PFSK-1 (cell line): Measurements from ENCODE around the gene NOC3L.

Experiments
- FOXP2 ChIP-seq: optimal IDR thresholded peaks from 2 replicates; pipeline ENCODE3; 2011; ENCODE audit warnings: borderline replicate concordance, control low read depth, inconsistent platforms; ENCODE audit not compliant: insufficient read depth; ENCODE audit errors: extremely low read length, extremely low read depth
- POLR2AphosphoS5 ChIP-seq: IDR thresholded peaks from 2 replicates; pipeline ENCODE4 v1.6.1; 2012; ENCODE audit warnings: low read depth, mild to moderate bottlenecking, control low read depth, low read length, moderate library complexity
- SIN3A ChIP-seq: IDR thresholded peaks from 2 replicates; pipeline ENCODE4 v1.6.1; 2012; ENCODE audit warnings: mild to moderate bottlenecking, low read length, moderate library complexity, borderline replicate concordance; ENCODE audit not compliant: insufficient read depth
- TAF1 ChIP-seq: IDR thresholded peaks from 2 replicates; pipeline ENCODE4 v1.6.1; 2012; ENCODE audit warnings: low read length, control low read depth, borderline replicate concordance; ENCODE audit not compliant: insufficient read depth
- TF ChIP-seq, protein P1 (sequence below), 2 experiments: IDR thresholded peaks; 2 replicates each; pipeline versions ENCODE4 v1.6.1 to v1.8.0; 2011 to 2012; ENCODE audit warnings: low read depth in 2 of 2, low read length in 2 of 2, control low read depth in 1 of 2, inconsistent platforms in 1 of 2, mild to moderate bottlenecking in 1 of 2, moderate library complexity in 1 of 2; ENCODE audit not compliant: insufficient read depth in 1 of 2

NOC3L gene

DNA sequence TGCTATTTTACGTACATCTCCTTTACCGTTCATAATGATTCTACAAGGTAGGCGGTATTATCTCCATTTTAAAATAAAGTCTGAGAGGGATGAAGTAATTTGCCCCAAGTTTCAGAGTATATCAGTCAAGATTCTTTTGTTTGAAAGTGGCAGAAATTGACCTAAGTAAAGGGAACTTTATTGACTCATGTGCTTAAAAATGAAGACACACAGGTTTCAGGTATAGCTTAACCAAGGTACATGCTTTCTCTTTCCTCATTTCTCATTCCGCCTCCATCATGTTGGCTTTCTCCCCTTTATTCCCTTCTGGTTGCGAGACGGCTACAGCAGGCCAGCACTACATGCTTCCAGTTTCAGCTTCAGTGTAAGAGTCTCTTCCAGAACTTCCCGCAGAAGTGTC, 77.5 kb downstream of the NOC3L start:
- TF ChIP-seq TAF1 (no peak), SIN3A (no peak), POLR2AphosphoS5 (no peak), FOXP2 (no peak)
- TF ChIP-seq, protein P1, sequence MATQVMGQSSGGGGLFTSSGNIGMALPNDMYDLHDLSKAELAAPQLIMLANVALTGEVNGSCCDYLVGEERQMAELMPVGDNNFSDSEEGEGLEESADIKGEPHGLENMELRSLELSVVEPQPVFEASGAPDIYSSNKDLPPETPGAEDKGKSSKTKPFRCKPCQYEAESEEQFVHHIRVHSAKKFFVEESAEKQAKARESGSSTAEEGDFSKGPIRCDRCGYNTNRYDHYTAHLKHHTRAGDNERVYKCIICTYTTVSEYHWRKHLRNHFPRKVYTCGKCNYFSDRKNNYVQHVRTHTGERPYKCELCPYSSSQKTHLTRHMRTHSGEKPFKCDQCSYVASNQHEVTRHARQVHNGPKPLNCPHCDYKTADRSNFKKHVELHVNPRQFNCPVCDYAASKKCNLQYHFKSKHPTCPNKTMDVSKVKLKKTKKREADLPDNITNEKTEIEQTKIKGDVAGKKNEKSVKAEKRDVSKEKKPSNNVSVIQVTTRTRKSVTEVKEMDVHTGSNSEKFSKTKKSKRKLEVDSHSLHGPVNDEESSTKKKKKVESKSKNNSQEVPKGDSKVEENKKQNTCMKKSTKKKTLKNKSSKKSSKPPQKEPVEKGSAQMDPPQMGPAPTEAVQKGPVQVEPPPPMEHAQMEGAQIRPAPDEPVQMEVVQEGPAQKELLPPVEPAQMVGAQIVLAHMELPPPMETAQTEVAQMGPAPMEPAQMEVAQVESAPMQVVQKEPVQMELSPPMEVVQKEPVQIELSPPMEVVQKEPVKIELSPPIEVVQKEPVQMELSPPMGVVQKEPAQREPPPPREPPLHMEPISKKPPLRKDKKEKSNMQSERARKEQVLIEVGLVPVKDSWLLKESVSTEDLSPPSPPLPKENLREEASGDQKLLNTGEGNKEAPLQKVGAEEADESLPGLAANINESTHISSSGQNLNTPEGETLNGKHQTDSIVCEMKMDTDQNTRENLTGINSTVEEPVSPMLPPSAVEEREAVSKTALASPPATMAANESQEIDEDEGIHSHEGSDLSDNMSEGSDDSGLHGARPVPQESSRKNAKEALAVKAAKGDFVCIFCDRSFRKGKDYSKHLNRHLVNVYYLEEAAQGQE (IDR thresholded peaks at IDR 0.05; ENCODE audit: insufficient read depth in 1 of 2, low read depth in 2 of 2, low read length in 2 of 2), result no peak
